Middle frontal gyrus (tissue), 1 donor: Measurements from ENCODE around the gene PDK3.

Experiments used
- DNase-seq: peaks from one replicate; pipeline ENCODE4 v3.0.0-alpha.2; 2015; ENCODE audit warnings: low spot score; ENCODE audit errors: extremely low spot score

The PDK3 gene

GRCh38 chrX:24553011-24553410 is 87.9 kb downstream of the PDK3 start:
- no peak for DNase-seq

GRCh38 chrX:24561121-24561520 is 96.0 kb downstream of the PDK3 start:
- DNase-seq: no peak

DNA sequence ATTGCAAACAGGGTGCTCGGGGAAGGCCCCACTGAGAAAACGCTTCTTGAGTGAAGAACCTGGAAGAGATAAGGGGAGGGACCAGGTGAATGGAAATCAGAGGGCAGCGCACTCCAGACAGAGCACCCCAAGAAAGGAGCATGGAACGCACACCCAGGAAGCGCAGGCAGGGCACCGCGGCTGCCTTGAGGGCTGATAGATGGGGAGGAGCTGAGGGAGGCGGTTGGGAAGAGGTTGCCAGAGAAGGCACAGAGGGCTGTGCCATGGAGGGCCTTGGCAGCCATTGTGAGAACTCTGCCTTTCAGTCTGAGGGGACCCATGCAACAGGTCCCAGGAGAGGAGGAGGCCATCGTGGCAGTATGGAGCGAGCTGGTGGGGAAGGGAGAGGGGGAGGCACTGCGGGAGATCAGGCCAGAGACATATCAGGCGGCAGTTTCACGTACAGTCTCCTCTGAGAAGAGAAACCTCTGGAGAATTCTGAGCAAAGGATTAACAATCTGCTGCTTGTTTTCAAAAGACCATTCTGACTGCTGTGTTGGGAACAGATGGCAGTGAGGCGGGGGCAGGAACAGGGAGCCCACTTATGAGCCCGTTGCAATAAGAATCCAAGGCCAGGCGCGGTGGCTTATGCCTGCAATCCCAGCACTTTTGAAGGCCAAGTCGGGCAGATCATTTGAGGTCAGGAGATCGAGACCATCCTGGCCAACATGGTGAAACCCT is 98.4 kb downstream of the PDK3 start:
- no peak for DNase-seq

DNA sequence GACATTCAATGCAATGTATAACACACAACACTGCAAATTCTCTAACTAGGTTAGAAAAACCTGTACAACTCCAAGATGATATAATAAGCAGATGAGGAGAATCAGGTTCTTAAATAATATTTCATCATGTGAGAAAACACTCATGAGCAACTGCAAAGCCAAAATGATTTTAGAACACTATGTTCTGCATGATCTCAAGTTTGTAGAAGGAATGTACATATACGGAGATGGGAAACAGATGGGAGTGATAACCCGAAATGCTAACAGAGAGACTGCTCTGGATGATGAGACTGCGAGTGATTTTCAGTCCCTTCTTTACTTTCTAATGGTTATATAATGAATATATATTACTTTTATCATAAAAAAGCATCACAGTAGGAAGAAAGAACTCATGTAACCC is 101.2 kb downstream of the PDK3 start:
- no peak for DNase-seq

DNA sequence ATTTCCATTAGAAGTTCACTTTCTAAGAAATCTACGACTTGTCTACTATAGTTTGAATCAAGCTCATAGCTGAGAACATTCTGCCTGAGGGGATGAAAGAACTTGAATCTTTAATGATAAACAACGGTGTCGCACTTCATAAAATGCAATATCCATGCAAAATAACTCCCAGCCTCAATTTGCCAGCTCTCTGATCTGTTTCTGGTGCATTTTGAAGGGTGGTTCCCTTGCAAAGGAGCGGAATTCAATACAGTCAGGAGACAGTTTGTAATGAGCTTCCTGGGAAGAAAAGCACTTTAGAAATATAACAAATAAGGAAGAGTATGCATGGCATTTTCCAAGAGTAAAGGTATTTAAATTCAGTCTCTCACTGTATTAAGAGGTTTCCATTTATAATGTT is 102.1 kb downstream of the PDK3 start:
- no peak for DNase-seq

- no peak for DNase-seq
Measured at GRCh38 chrX:24574743-24575142, 109.7 kb downstream of the PDK3 start.

DNA sequence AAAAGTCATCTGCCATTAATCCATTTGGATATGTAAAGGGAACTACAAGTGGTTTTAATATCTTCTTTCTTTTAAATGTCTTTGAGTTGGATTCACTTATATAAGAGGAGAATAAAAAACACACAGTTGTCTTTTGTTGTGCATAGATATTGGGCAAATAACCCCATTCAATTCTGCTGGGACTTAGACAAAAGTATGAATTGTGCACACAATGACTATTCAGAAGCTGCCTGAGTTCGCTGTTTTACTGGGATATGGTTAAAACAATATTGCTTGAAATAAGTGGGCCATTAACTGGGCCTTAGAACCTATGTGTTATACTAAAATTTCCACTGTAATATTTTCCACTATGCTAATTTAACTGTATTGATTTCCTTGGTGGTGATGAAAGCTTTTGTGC is 110.4 kb downstream of the PDK3 start:
- no peak for DNase-seq

- no peak for DNase-seq
Measured at GRCh38 chrX:24577091-24577490, 112.0 kb downstream of the PDK3 start.
